K562 (cell line): Measurements from ENCODE around the gene CEMIP. TPM values are rescaled to one million over a fixed set of nuclear protein-coding genes. Genes with fewer than 3 reads are reported as not detected.

Source experiments
- ARNT ChIP-seq, 2 experiments: fragments of 450-650 bp; IDR thresholded peaks; 2 replicates each; pipeline ENCODE4 v1.6.1; 2016; ENCODE audit warnings: mild to moderate bottlenecking in 1 of 2
- ATF6 ChIP-seq: sonication (generic); formaldehyde crosslinking; IDR thresholded peaks from 2 replicates; pipeline ENCODE4 v1.4.0; 2020; ENCODE audit warnings: mild to moderate bottlenecking, missing genetic modification reagents
- BCLAF1 ChIP-seq, 2 experiments: fragments of 450-650 bp in 1 of 2; IDR thresholded peaks; 2 replicates each; pipeline ENCODE4 v1.6.1; 2011 to 2017; ENCODE audit warnings: low read depth in 2 of 2, antibody characterized with exemption in 1 of 2, borderline replicate concordance in 1 of 2, low read length in 1 of 2, mild to moderate bottlenecking in 1 of 2, mixed read lengths in 1 of 2; ENCODE audit not compliant: control insufficient read depth in 1 of 2
- C11orf30 ChIP-seq: fragments of 450-650 bp; IDR thresholded peaks from 2 replicates; pipeline ENCODE4 v1.6.1; 2016; ENCODE audit warnings: low read depth, mild to moderate bottlenecking
- ETV6 ChIP-seq, 3 experiments: fragments of 150-350 bp in 1 of 3; sonication (generic) in 1 of 3; formaldehyde crosslinking in 1 of 3; IDR thresholded peaks; 2 replicates each; pipeline versions ENCODE4 v1.6.1 to v1.8.0; 2014 to 2022; ENCODE audit warnings: borderline replicate concordance in 2 of 3, low read depth in 2 of 3, antibody characterized with exemption in 1 of 3, low read length in 1 of 3, mild to moderate bottlenecking in 1 of 3, missing genetic modification reagents in 1 of 3
- FOS ChIP-seq: IDR thresholded peaks from 3 replicates; pipeline ENCODE4 v1.6.1; 2011; ENCODE audit not compliant: insufficient read length; ENCODE audit errors: extremely low read depth
- GATAD2B ChIP-seq: fragments of 450-650 bp; IDR thresholded peaks from 2 replicates; pipeline ENCODE4 v1.6.1; 2017; ENCODE audit warnings: mild to moderate bottlenecking, borderline replicate concordance
- GTF2A2 ChIP-seq: IDR thresholded peaks from 2 replicates; pipeline ENCODE4 v1.6.1; 2016; ENCODE audit warnings: mild to moderate bottlenecking, missing genetic modification characterization, missing compliant biosample characterization
- GTF2B ChIP-seq: IDR thresholded peaks from 2 replicates; pipeline ENCODE4 v1.6.1; 2011; ENCODE audit not compliant: insufficient read length; ENCODE audit errors: extremely low read depth
- POLR3G ChIP-seq: IDR thresholded peaks from 2 replicates; pipeline ENCODE4 v1.6.1; 2011; ENCODE audit not compliant: insufficient read length, insufficient replicate concordance; ENCODE audit errors: extremely low read depth
- SREBF1 ChIP-seq: fragments of 150-350 bp; IDR thresholded peaks from 2 replicates; pipeline ENCODE4 v1.6.1; 2014; ENCODE audit warnings: antibody characterized with exemption, low read depth, low read length, borderline replicate concordance
- SUPT5H ChIP-seq: fragments of 450-650 bp; IDR thresholded peaks from 2 replicates; pipeline ENCODE4 v1.6.1; 2016
- ZNF140 ChIP-seq: fragments of 250-450 bp; sonication (Bioruptor Pico); IDR thresholded peaks from 2 replicates; pipeline ENCODE4 v1.8.0; 2021; ENCODE audit warnings: moderate library complexity, mild to moderate bottlenecking, inconsistent platforms
- ZNF584 ChIP-seq: fragments of 200-800 bp; sonication (Bioruptor generic); IDR thresholded peaks from 2 replicates; pipeline ENCODE4 v1.6.1; 2016; ENCODE audit warnings: low read depth, mild to moderate bottlenecking, missing genetic modification characterization, missing compliant biosample characterization
- ZZZ3 ChIP-seq: fragments of 450-650 bp; IDR thresholded peaks from 2 replicates; pipeline ENCODE4 v1.6.1; 2016; ENCODE audit warnings: antibody characterized with exemption, mild to moderate bottlenecking, moderate library complexity
- polyA plus RNA-seq, 8 experiments: library from polyadenylated mRNA; depleted of rRNA in 4 of 8; stranded (reverse) in 5 of 8; unstranded in 3 of 8; fragments of >200 nt; fragmentation: Nextera tagmentation in 2 of 8; fragmentation: Illumina TruSeq in 1 of 8; extraction: Ambion mirVana in 2 of 8; extraction: Trizol in 1 of 8; gene quantifications; 2 replicates each; pipeline versions ENCODE4 v1.2.1 to v1.2.3, GENCODE V29; 2011 to 2014; ENCODE audit warnings: inconsistent platforms in 1 of 8, missing spikeins in 1 of 8
- total RNA-seq, 7 experiments: library from RNA; depleted of rRNA in 6 of 7; stranded (reverse); fragments of >200 nt in 6 of 7; fragmentation: Illumina TruSeq in 2 of 7; extraction: Trizol in 2 of 7; gene quantifications; 2 replicates each; pipeline versions ENCODE4 v1.2.1 to v1.2.3, GENCODE V29; 2011 to 2021; ENCODE audit warnings: low replicate concordance in 1 of 7
- TF ChIP-seq, protein P1 (sequence below): sonication (generic); formaldehyde crosslinking; IDR thresholded peaks from 2 replicates; pipeline ENCODE4 v1.8.0; 2022; ENCODE audit warnings: mild to moderate bottlenecking, missing genetic modification reagents
- TF ChIP-seq, protein P2 (sequence below): fragments of 250-450 bp; sonication (Bioruptor Pico); IDR thresholded peaks from 2 replicates; pipeline ENCODE4 v1.8.0; 2021; ENCODE audit warnings: mild to moderate bottlenecking, moderate library complexity
- TF ChIP-seq, protein P3 (sequence below): sonication (generic); IDR thresholded peaks from 2 replicates; pipeline ENCODE4 v1.6.1; 2016

The CEMIP gene
- total and polyA plus RNA-seq, 9 of the 15 experiments (the other 6 are each of a cell fraction or from before 2014, with no cell fraction given) = 0.33 TPM; not detected in 8

DNA sequence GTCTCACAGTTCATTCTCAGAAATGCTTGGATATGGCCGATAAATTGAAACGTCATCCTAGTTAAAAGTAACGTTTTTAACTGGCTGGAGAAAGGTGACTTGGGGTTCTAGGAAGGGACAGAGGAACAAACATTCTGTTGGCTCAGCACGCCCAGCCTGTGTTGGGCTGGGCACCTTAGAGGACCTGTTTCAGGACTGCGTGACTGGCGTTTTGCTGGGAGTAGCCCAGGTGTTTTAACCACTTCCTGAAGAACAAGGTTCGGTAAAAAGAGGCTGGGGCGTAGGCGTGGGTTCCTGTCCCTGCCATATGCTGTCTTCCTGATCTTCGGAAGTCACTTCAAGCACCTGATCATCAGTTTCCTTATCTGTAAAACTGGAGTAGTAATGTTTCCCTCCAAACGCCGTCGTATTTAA is 220.5 kb downstream of the CEMIP start (continued):
- TF ChIP-seq BCLAF1 (IDR thresholded peaks at IDR 0.05; ENCODE audit: borderline replicate concordance in 1 of 2, control insufficient read depth in 1 of 2, low read depth in 2 of 2, low read length in 1 of 2) (no peak), ZZZ3 (no peak), GTF2A2 (no peak), FOS (no peak), ARNT (IDR thresholded peaks at IDR 0.05) (no peak), SUPT5H (peak; percentile 38; the same call in 1 of the 2 replicates), ETV6 (IDR thresholded peaks at IDR 0.05; ENCODE audit: borderline replicate concordance in 1 of 2, low read depth in 2 of 2, low read length in 1 of 2) (peak in 1 of 2 experiments; percentile 91; a peak in 2 of 4 replicates), ETV6 (CRISPR knock-in tag; IDR thresholded peaks at IDR 0.05; ENCODE audit: borderline replicate concordance) (no peak), GTF2B (no peak), ZNF584 (CRISPR knock-in tag) (no peak), ZNF140 (CRISPR knock-in tag) (no peak), GATAD2B (no peak), SREBF1 (no peak), C11orf30 (peak; percentile 59), POLR3G (no peak), ATF6 (CRISPR knock-in tag) (no peak)
- TF ChIP-seq, protein P1, sequence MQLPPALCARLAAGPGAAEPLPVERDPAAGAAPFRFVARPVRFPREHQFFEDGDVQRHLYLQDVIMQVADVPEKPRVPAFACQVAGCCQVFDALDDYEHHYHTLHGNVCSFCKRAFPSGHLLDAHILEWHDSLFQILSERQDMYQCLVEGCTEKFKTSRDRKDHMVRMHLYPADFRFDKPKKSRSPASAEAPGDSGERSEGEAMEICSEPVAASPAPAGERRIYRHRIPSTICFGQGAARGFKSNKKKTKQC (CRISPR knock-in tag) = no peak
- TF ChIP-seq, protein P2, sequence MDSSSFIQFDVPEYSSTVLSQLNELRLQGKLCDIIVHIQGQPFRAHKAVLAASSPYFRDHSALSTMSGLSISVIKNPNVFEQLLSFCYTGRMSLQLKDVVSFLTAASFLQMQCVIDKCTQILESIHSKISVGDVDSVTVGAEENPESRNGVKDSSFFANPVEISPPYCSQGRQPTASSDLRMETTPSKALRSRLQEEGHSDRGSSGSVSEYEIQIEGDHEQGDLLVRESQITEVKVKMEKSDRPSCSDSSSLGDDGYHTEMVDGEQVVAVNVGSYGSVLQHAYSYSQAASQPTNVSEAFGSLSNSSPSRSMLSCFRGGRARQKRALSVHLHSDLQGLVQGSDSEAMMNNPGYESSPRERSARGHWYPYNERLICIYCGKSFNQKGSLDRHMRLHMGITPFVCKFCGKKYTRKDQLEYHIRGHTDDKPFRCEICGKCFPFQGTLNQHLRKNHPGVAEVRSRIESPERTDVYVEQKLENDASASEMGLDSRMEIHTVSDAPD (CRISPR knock-in tag) = no peak
- TF ChIP-seq, protein P3, sequence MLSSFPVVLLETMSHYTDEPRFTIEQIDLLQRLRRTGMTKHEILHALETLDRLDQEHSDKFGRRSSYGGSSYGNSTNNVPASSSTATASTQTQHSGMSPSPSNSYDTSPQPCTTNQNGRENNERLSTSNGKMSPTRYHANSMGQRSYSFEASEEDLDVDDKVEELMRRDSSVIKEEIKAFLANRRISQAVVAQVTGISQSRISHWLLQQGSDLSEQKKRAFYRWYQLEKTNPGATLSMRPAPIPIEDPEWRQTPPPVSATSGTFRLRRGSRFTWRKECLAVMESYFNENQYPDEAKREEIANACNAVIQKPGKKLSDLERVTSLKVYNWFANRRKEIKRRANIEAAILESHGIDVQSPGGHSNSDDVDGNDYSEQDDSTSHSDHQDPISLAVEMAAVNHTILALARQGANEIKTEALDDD = peak; percentile 67
